HepG2 (cell line): ENCODE measurements around the gene MLH1.

Experiments
- MXD4 ChIP-seq: IDR thresholded peaks from 2 replicates; pipeline ENCODE4 v1.6.1; 2016; ENCODE audit warnings: mild to moderate bottlenecking, missing biosample characterization, missing genetic modification reagents
- ZKSCAN5 ChIP-seq: sonication (generic); formaldehyde crosslinking; IDR thresholded peaks from 2 replicates; pipeline ENCODE4 v1.5.1; 2020; ENCODE audit warnings: mild to moderate bottlenecking, missing genetic modification reagents

DNA sequence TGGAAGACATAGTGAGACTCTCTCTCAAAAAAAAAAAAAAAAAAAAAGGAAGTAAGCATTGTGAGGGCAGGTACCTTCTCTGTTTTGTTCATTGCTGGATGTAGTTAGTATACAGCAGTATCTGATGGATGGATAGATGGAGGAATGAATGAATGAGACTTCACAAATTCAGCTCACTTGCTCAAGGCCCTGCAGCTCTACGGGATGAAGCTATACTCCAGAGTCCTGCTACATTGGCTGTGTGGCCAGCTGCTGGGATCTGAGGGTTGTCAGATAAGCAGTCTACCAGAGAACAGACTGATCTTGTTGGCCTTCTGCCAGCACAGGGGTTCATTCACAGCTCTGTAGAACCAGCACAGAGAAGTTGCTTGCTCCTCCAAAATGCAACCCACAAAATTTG is 35.0 kb downstream of the MLH1 start:
- TF ChIP-seq ZKSCAN5 (no peak), MXD4 (CRISPR knock-in tag) (no peak)
